ENCODE measurements around the gene DNM2.
"Not testable (repeated sequence)": the region's sequence is repeated elsewhere in the genome, so short reads cannot be mapped to it uniquely, and the experiment has no call there.

DNA sequence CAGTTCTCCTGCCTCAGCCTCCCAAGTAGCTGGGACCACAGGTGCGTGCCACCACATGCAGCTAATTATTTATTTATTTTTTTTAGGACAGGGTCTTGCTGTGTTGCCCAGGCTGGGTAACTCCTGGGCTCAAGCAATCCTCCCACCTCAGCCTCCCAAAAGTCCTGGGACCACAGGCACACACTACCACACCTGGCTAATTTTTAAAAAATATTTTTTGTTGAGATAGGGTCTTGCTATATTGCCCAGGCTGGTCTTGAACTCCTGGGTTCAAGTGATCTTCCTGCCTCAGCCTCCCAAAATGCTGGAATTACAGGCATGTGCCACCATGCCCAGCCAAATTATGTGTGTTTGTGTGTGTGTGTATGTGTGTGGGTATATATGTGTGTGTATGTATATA lies 139.0 kb downstream of the DNM2 start:
- TF ChIP-seq, protein P1, sequence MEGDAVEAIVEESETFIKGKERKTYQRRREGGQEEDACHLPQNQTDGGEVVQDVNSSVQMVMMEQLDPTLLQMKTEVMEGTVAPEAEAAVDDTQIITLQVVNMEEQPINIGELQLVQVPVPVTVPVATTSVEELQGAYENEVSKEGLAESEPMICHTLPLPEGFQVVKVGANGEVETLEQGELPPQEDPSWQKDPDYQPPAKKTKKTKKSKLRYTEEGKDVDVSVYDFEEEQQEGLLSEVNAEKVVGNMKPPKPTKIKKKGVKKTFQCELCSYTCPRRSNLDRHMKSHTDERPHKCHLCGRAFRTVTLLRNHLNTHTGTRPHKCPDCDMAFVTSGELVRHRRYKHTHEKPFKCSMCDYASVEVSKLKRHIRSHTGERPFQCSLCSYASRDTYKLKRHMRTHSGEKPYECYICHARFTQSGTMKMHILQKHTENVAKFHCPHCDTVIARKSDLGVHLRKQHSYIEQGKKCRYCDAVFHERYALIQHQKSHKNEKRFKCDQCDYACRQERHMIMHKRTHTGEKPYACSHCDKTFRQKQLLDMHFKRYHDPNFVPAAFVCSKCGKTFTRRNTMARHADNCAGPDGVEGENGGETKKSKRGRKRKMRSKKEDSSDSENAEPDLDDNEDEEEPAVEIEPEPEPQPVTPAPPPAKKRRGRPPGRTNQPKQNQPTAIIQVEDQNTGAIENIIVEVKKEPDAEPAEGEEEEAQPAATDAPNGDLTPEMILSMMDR (IDR thresholded peaks at IDR 0.05; ENCODE audit: low read depth, low read length), result not testable (repeated sequence)
- not testable (repeated sequence) for TF ChIP-seq EZH2phosphoT487 (IDR thresholded peaks at IDR 0.05; ENCODE audit: low read depth)

Data from OCI-LY3 (cell line).